Liver (tissue), 9 donors: ENCODE measurements around the gene RNGTT. TPM values are rescaled to one million over a fixed set of nuclear protein-coding genes. Genes with fewer than 3 reads are reported as not detected.

ENCODE experiments used
- DNase-seq: peaks from one replicate; pipeline ENCODE4 v3.0.0-alpha.2; 2017; ENCODE audit warnings: low spot score
- H3K27ac ChIP-seq, 2 donors: one replicate each; pipeline ENCODE4 v1.7.0; 2013; ENCODE audit warnings: inconsistent platforms in 2 of 2, low read length in 2 of 2, control low read depth in 1 of 2, low read depth in 1 of 2, mild to moderate bottlenecking in 1 of 2
- H3K27me3 ChIP-seq, 4 donors: one replicate each; pipeline versions ENCODE4 v1.6.1 to v1.7.0; 2013; ENCODE audit warnings: low read length in 3 of 4, inconsistent platforms in 1 of 4, mild to moderate bottlenecking in 1 of 4, moderate library complexity in 1 of 4; ENCODE audit not compliant: control insufficient read depth in 4 of 4, insufficient read depth in 4 of 4
- H3K36me3 ChIP-seq, 4 donors: one replicate each; pipeline versions ENCODE4 v1.6.1 to v1.7.0; 2013; ENCODE audit warnings: low read length in 3 of 4, mild to moderate bottlenecking in 3 of 4, low read depth in 1 of 4, moderate library complexity in 1 of 4; ENCODE audit not compliant: control insufficient read depth in 4 of 4, insufficient read depth in 3 of 4
- H3K4me1 ChIP-seq, 4 donors: one replicate each; pipeline versions ENCODE4 v1.6.1 to v1.7.0; 2013; ENCODE audit warnings: low read length in 3 of 4, mild to moderate bottlenecking in 3 of 4, moderate library complexity in 1 of 4; ENCODE audit not compliant: control insufficient read depth in 4 of 4, insufficient read depth in 4 of 4
- H3K4me3 ChIP-seq, 3 donors: one replicate each; pipeline versions ENCODE4 v1.6.1 to v1.7.0; 2013; ENCODE audit warnings: low read length in 3 of 3, control low read depth in 1 of 3, low read depth in 1 of 3, mild to moderate bottlenecking in 1 of 3
- H3K9ac ChIP-seq, 2 donors: one replicate each; pipeline ENCODE4 v1.7.0; 2013; ENCODE audit warnings: low read length in 2 of 2, mild to moderate bottlenecking in 2 of 2, moderate library complexity in 2 of 2, control low read depth in 1 of 2, low read depth in 1 of 2
- H3K9me3 ChIP-seq, 4 donors: one replicate each; pipeline versions ENCODE4 v1.6.1 to v1.7.0; 2013; ENCODE audit warnings: low read length in 3 of 4; ENCODE audit not compliant: control insufficient read depth in 4 of 4
- ATF3 ChIP-seq: IDR thresholded peaks from 2 replicates; pipeline ENCODE4 v1.6.1; 2016; ENCODE audit warnings: antibody characterized with exemption
- EGR1 ChIP-seq, 2 donors: IDR thresholded peaks; 2 replicates each; pipeline ENCODE4 v1.6.1; 2016 to 2018; ENCODE audit warnings: antibody characterized with exemption in 2 of 2, low read depth in 2 of 2
- FOXA1 ChIP-seq: IDR thresholded peaks from 2 replicates; pipeline ENCODE4 v1.6.1; 2016; ENCODE audit warnings: antibody characterized with exemption
- FOXA2 ChIP-seq: IDR thresholded peaks from 2 replicates; pipeline ENCODE4 v1.6.1; 2016; ENCODE audit warnings: antibody characterized with exemption
- GABPA ChIP-seq, 2 donors: IDR thresholded peaks in 1 of 2; conservative IDR thresholded peaks in 1 of 2; 2 replicates each; pipeline ENCODE4 v1.6.1; 2016; ENCODE audit warnings: antibody characterized with exemption in 2 of 2, mild to moderate bottlenecking in 1 of 2, moderate library complexity in 1 of 2
- HNF4A ChIP-seq, 2 donors: conservative IDR thresholded peaks; 2 replicates each; pipeline ENCODE4 v1.6.1; 2016; ENCODE audit warnings: antibody characterized with exemption in 2 of 2, mild to moderate bottlenecking in 2 of 2
- JUND ChIP-seq, 2 donors: IDR thresholded peaks; 2 replicates each; pipeline ENCODE4 v1.6.1; 2016; ENCODE audit warnings: antibody characterized with exemption in 2 of 2
- NR2F2 ChIP-seq: IDR thresholded peaks from 2 replicates; pipeline ENCODE4 v1.6.1; 2016; ENCODE audit warnings: antibody characterized with exemption
- RAD21 ChIP-seq, 2 donors: IDR thresholded peaks; 2 replicates each; pipeline ENCODE4 v1.6.1; 2016; ENCODE audit warnings: antibody characterized with exemption in 2 of 2, mild to moderate bottlenecking in 2 of 2
- REST ChIP-seq: IDR thresholded peaks from 2 replicates; pipeline ENCODE4 v1.6.1; 2016; ENCODE audit warnings: antibody characterized with exemption, mild to moderate bottlenecking
- RXRA ChIP-seq, 2 donors: IDR thresholded peaks; 2 replicates each; pipeline ENCODE4 v1.6.1; 2017 to 2018; ENCODE audit warnings: antibody characterized with exemption in 2 of 2, mild to moderate bottlenecking in 1 of 2
- SP1 ChIP-seq: IDR thresholded peaks from 2 replicates; pipeline ENCODE4 v1.6.1; 2018; ENCODE audit warnings: antibody characterized with exemption, mild to moderate bottlenecking
- TAF1 ChIP-seq: conservative IDR thresholded peaks from 2 replicates; pipeline ENCODE4 v1.6.1; 2016; ENCODE audit warnings: antibody characterized with exemption, mild to moderate bottlenecking
- YY1 ChIP-seq: IDR thresholded peaks from 2 replicates; pipeline ENCODE4 v1.6.1; 2016; ENCODE audit warnings: antibody characterized with exemption, mild to moderate bottlenecking
- ZBTB33 ChIP-seq: IDR thresholded peaks from 2 replicates; pipeline ENCODE4 v1.6.1; 2016; ENCODE audit warnings: antibody characterized with exemption
- WGBS: extraction: QIAGEN DNeasy Blood & Tissue Kit; methylation state at CpG from one replicate; pipeline ENCODE4 v1.1.7; 2013; 5-methylcytosine and 5-hydroxymethylcytosine counted together
- polyA plus RNA-seq, 2 donors: library from polyadenylated mRNA; stranded (reverse) in 1 of 2; unstranded in 1 of 2; fragments of 200-250 nt in 1 of 2; fragments of >200 nt in 1 of 2; fragmentation: Nextera tagmentation in 1 of 2; extraction: Ambion mirVana in 1 of 2; gene quantifications; one replicate each; pipeline versions ENCODE4 v1.2.1 to v1.2.3, GENCODE V29; 2013 to 2015
- total RNA-seq, 2 donors: library from RNA; depleted of rRNA; stranded (reverse); fragments of >200 nt; gene quantifications; one replicate each; pipeline ENCODE4 v1.2.3, GENCODE V29; 2014
- TF ChIP-seq, protein P1 (sequence below): IDR thresholded peaks from 2 replicates; pipeline ENCODE4 v1.6.1; 2016; ENCODE audit warnings: antibody characterized with exemption
- TF ChIP-seq, protein P2 (sequence below): fragments of 150-350 bp; IDR thresholded peaks from 2 replicates; pipeline ENCODE4 v1.5.1; 2017; ENCODE audit warnings: improper control_type of control experiment, low read depth, low read length; ENCODE audit not compliant: missing input control
- donor health status: healthy.
- donor health status: healthy.
- donor health status: healthy.
- donor health status: healthy.
- donor health status: healthy.

RNGTT gene
- total and polyA plus RNA-seq, 4 donors, result 4.1 to 20.8 (median 7.2) TPM

- 98% methylated on average over 2 of the region's 2 CpGs for whole genome bisulfite sequencing
- peaks cover 0 to 7% (median 2%) of the 10 kb centered on the region in 4 donors for H3K4me1 ChIP-seq
- TF ChIP-seq FOXA2 (no peak), ATF3 (no peak), FOXA1 (no peak), JUND (IDR thresholded peaks at IDR 0.05) (no peak), SP1 (no peak), YY1 (no peak), HNF4A (conservative IDR thresholded peaks at IDR 0.05) (no peak), RXRA (IDR thresholded peaks at IDR 0.05) (no peak), GABPA (IDR thresholded peaks at IDR 0.05 in 1 of 2, conservative IDR thresholded peaks at IDR 0.05 in 1 of 2) (no peak), TAF1 (no peak), RAD21 (IDR thresholded peaks at IDR 0.05) (no peak), REST (no peak), NR2F2 (no peak), ZBTB33 (no peak), EGR1 (IDR thresholded peaks at IDR 0.05; ENCODE audit: low read depth in 2 of 2) (no peak)
- TF ChIP-seq, protein P1, sequence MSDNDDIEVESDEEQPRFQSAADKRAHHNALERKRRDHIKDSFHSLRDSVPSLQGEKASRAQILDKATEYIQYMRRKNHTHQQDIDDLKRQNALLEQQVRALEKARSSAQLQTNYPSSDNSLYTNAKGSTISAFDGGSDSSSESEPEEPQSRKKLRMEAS, result no peak
- TF ChIP-seq, protein P2, sequence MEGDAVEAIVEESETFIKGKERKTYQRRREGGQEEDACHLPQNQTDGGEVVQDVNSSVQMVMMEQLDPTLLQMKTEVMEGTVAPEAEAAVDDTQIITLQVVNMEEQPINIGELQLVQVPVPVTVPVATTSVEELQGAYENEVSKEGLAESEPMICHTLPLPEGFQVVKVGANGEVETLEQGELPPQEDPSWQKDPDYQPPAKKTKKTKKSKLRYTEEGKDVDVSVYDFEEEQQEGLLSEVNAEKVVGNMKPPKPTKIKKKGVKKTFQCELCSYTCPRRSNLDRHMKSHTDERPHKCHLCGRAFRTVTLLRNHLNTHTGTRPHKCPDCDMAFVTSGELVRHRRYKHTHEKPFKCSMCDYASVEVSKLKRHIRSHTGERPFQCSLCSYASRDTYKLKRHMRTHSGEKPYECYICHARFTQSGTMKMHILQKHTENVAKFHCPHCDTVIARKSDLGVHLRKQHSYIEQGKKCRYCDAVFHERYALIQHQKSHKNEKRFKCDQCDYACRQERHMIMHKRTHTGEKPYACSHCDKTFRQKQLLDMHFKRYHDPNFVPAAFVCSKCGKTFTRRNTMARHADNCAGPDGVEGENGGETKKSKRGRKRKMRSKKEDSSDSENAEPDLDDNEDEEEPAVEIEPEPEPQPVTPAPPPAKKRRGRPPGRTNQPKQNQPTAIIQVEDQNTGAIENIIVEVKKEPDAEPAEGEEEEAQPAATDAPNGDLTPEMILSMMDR, result no peak
- no peak overlapping the region for H3K27ac ChIP-seq
- no peak overlapping the region for H3K4me3 ChIP-seq
- no peak for DNase-seq
- H3K9me3 ChIP-seq, result no peaks in the 10 kb centered on the region
- no peak overlapping the region for H3K9ac ChIP-seq
- no peaks in the 10 kb centered on the region for H3K27me3 ChIP-seq
- H3K36me3 ChIP-seq, result no peaks in the 10 kb centered on the region
Measured at GRCh38 chr6:89011436-89011835, 48.0 kb upstream of the RNGTT start.

DNA sequence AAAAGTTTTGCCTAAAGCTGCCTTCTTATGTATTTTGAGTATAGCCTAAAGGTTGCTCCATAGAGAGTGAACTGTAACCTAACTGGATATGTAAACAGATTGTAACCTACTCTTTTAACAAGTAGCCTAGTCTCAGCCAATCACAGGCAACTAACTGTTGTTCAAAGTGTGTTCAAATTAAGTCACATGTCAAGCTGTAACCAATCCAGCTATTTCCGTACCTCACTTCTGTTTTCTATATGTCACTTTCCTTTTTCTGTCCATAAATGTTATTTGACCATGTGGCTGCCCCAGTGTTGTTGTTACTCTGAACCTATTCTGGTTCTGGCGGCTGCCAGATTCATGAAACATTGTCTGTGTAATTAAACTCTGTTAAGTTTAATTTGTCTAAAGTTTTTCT, 47.4 kb upstream of the RNGTT start:
- no peak for DNase-seq
- H3K9me3 ChIP-seq, result no peaks in the 10 kb centered on the region
- H3K4me3 ChIP-seq, result no peak overlapping the region
- H3K9ac ChIP-seq, result no peak overlapping the region
- no peak overlapping the region for H3K27ac ChIP-seq
- 68% methylated on average over 2 of the region's 2 CpGs for WGBS
- H3K36me3 ChIP-seq, result no peaks in the 10 kb centered on the region
- peaks cover 0 to 7% (median 2%) of the 10 kb centered on the region in 4 donors for H3K4me1 ChIP-seq
- no peaks in the 10 kb centered on the region for H3K27me3 ChIP-seq
- TF ChIP-seq, protein P1, result no peak
- TF ChIP-seq HNF4A (conservative IDR thresholded peaks at IDR 0.05) (no peak), TAF1 (no peak), GABPA (IDR thresholded peaks at IDR 0.05 in 1 of 2, conservative IDR thresholded peaks at IDR 0.05 in 1 of 2) (no peak), REST (no peak), NR2F2 (no peak), SP1 (no peak), FOXA1 (no peak), RAD21 (IDR thresholded peaks at IDR 0.05) (no peak), RXRA (IDR thresholded peaks at IDR 0.05) (no peak), FOXA2 (no peak), ATF3 (no peak)
